GM15510 (cell line): ENCODE data around the gene OLFML2B.

Experiments used
- POLR2A ChIP-seq: IDR thresholded peaks from 3 replicates; pipeline ENCODE4 v1.6.1; 2011; ENCODE audit warnings: borderline replicate concordance; ENCODE audit not compliant: insufficient read length; ENCODE audit errors: extremely low read depth

The OLFML2B gene

DNA sequence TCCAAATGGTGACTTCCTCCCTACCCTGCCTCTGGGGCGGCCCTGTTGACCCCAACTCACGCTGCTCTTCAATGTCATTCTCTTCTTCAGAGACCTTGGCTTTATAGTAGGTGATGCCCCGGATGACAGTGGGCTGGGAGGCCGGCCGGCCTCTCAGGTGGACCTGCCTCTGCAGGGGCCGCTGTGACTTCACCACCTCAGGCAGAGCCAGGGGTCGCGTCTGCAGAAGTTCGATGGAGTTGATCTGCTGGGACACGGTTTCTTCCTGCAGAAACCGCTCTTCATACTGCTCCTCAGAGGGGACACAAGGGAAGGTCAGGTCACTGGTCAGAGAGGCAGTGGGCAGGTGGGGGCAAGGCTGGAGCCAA, 23.6 kb downstream of the OLFML2B start:
- TF ChIP-seq POLR2A, result no peak

DNA sequence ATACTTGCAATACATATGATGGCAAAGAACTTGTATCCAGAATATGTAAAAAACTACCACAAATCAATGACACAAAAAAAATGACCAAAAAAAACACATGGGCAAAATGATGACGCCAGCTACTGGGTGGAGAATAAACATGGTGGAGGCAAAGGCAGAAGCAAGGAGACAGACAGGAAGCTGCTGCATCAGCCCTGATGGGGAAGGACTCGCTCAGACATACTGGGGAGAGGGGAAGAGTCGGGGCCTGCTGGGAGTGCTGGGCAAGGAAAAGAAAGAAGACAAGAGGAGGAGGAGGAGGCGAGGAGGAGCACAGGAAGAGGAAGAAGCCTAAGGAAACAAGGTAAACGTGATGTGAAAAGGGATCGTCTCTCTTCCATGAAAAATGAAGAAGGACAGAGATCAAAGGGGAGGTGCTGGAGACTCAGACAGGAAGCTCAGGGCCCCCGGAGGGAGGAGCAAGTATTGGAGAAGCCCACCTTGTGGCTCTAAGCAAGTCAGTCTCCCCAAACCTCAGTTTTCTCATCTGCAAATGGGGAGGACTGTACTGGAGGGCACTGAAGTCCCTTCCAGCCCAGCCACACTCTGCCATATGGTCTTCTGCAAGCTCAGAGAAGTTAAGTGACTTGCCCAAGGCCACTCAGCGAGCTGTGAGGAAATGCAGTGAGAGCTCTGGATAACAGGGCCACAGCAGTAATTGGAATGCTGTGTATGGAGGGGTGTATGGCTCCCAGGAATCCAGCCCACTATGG, 24.2 kb downstream of the OLFML2B start:
- TF ChIP-seq POLR2A, result no peak

DNA sequence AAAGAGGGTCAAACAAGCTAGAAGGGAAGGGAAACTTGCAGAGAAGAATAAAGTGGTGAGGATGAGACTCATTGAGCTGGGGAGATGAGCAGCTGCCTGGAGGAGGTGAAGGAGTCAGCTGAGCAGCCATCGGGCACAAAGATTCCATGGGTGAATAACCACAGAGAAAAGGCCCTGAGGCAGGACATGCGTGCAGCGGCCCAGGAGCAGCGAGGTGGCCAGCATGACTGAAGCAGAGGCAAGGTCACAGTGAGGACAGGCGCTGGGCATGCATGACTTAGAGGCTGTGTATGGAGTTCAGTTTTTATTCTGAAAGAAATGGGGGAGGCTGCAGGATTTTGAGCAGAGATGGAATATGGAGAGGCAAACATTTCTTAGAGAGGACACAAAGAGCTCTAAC, 24.9 kb downstream of the OLFML2B start:
- no peak for TF ChIP-seq POLR2A

DNA sequence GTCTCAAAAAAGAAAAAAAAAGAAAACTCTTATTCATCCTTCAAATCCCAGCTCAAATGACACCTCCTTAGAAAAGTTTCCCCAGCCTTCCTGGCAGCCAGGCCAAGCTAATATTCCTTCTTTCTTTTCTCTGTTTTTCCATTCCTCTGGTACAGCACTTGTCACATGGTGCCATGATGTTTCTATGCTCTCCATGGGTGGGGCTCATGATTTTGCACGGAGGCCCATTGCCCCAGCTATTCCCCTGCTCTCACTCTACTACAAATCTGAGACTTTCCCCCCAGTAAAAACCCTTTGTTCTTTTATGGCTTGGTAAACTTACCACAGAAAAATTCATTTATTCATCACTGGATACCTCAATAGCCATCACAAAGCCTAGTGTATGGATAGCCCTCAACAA, 26.5 kb downstream of the OLFML2B start:
- TF ChIP-seq POLR2A, result no peak

DNA sequence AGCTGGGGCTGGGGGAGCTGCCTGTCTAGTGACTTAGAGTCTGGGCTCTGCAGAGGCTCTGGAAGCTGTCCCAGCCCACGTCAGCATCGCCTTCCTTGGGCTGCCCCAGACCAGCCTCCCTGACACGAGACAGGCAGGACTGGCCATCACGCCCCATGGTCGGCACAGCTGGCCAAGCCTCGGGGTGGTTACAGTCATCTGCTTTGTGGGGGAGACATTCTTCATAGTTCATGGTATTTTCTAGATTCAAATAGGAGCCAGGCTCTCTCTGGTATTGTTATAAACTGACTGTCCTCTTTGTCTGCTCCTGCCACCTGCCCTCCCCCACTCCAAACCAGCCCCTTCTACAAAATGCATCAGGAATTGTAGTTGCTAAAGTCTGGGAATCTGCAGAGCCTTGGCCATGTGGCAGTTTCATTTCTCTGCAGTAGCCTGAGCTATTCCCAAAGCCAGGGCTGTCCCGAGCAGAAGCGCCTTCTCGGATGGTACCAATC, 29.4 kb downstream of the OLFML2B start:
- no peak for TF ChIP-seq POLR2A

DNA sequence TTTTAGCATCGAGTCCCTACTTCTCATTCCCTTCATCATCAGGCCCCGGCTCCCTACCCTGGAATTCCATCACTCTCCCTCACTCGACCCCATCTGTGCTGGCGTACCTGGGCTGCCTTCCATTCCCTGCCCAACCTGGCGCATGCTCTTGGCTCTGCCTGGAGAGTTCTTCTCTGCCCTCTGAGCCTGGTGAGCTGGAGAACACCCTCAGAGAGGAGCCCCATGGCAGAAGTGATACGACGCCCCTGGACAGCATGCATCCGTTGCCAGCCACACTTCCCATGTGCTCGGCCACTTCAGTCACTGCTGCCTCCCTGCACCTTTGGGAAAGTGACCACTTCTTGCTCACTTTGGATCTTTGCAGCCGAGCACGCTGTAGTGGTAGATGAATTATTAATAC, 30.1 kb downstream of the OLFML2B start:
- TF ChIP-seq POLR2A, result no peak

DNA sequence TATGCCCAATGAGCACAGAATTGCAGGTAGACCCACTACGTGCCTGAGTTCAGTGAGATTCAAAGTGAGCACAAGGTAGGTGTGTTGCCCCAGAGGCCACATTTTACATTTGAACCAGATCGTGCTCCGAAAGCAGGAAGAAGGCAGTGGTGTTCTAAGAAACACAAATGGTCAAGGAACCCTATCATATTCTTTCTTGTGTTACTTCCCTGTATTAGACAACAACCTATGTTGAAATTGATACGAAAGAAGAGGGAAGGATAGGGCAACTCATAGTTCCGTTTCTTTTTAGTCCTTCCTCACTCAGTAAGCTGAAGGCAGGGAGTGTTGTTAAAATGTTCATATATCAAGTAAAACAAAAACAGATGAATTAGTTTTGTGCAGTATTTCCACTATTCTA, 33.9 kb downstream of the OLFML2B start:
- TF ChIP-seq POLR2A, result no peak

DNA sequence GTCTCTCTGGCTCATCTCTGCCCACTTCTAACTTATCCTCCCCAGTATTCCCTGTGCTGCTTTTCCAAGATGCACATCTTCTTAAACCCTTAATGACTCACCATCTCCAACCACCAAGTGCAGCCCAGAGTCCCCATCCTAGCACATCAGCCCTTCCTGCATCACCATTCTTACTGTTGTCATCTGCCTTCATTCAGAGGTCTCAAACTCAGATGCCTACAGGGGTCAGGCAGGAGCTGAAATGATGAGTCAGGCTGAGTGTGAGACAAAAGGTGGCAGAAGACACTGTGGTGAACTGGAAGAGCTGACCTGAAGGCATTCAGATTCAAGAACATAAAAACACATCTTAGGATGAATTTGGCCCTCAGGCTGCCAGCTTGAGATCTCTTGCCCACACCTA, 34.6 kb downstream of the OLFML2B start:
- TF ChIP-seq POLR2A, result no peak

DNA sequence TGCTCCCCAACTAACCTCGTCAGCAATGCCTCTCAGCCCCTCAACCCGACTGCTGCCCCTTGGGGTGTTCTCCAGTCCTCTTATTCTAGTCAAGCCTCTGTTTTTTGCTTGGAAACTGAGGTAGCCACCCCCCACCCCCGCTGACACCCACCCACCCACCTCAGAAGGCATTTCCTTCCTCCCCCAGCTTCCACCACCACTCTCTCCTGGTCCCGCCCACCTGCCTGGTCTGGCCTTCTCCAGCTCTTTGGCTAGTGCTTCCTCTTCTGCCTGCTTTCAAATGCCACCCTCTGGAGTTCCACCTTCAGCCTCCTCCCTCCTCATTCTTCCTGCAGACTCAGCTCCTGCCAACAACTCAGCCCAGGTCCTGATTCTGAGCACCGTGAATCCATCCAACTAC, 35.3 kb downstream of the OLFML2B start:
- no peak for TF ChIP-seq POLR2A

DNA sequence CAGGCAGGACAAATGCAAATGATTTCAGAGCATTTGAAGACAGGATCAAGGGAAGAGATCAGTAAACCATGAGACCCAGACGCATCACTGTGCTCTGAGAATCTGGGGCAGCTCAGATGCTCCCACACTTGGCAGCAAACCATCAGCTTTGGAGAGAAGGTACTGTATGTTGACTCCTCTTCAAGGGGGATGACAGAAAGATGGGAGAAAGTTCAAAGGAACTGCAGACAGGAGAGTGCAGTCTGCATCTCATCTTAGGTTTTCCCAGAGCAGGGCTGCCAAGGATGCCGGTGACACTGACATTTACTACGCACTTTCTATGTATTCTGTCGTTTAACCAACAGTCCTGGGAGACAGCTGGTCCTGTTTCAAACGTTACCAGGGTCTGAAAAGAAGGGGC, 35.8 kb downstream of the OLFML2B start:
- TF ChIP-seq POLR2A, result no peak

DNA sequence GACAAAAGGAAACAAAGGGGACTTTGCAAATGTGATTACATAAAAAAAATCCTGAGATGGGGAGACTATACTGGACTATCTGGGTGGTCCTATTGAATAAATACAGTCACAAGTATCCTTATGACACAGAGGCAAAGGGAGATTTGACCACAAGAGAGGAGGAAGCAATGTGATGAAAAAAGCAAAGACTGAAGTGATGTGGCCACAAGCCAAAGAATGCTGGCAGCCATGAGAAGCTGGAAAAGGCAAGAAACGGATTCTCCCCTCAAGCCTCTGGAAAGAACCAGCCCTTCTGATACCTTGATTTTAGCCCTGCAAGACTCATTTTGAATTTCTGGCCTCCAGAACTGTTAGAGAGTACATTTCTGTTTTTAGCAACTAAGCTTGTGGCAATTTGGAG, 36.4 kb downstream of the OLFML2B start:
- TF ChIP-seq POLR2A, result no peak

DNA sequence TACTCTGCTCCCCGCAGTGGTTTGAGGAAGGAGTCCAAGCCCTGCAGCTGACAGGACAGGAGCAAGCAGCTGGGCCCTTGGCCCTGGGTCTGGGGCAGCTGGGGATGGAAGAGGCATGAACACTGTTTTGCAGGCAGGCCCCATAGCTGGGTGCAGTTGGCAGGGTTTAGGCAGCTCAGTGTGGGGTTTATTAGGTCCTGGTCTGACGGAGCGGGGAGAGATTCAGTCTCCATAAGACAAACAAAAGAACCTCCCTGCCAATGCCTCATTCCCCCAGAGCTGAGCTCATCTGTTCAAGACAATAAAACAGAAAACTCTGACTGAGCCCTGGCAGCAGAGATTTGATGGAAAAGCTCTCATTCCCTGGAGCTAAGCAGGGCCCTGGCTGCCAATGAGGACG, 37.3 kb downstream of the OLFML2B start:
- no peak for TF ChIP-seq POLR2A

DNA sequence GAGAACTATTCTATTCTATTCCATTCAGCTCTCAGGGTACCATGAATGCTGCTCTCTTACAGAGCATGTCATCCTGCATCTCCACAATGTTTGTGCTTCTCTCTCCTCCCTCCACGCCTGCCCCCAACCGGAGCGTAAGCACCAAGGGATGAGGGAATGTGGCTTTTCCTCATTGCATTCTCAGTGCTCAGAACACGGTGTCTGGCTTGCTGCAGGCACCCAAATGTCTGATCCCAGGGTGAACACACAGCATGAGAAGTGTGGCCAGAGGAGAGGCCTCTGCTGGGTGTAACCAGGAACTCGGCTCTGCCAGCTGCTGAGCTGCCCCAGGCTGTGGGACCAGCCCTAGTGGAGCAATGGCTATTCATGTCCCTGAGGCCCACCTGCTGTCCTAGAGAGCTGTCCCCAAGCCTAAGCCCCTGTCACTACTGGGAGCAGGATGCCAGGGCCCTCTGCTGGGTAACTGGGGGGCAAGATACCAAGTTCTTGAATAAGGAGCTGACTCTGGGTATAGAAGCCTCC, 38.3 kb downstream of the OLFML2B start:
- no peak for TF ChIP-seq POLR2A

DNA sequence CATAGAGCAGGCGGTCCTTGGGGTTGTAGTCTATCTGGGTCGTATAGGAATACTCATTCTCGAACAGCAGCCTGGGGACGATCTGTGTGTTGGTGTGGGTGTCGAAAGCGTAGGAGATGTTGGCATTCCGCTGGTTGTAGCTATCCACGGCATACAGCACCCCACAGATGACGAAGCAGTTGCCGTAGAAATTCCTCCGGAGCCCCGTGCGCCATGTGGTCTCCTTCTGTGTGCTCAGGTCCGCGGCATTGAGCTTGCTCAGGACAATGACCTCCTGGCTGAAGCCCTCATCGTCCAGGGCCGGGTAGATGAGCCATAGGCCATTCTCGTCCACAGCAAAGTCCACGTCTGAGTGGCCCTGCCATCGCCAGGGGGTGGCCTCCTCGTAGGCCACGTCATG, 39.9 kb downstream of the OLFML2B start:
- no peak for TF ChIP-seq POLR2A

DNA sequence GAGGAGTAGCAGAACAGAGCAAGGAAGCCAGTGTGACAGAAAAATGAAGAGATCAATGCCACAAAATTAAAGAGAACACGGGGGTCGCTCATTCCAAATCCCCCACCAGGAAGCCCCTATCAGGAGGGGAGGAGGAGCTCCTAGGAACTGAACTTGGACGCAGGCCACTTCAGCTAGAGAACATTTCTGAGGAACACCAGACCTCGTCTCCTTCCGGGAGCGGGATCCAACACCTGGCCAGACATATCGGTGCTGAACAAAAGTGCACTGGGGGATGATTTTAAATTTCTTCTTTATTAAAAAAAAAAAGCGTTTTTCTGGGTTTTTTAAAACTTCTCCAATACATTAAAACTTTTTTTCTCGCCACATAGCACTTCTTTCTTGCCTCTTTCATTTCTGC, 40.8 kb downstream of the OLFML2B start:
- no peak for TF ChIP-seq POLR2A

DNA sequence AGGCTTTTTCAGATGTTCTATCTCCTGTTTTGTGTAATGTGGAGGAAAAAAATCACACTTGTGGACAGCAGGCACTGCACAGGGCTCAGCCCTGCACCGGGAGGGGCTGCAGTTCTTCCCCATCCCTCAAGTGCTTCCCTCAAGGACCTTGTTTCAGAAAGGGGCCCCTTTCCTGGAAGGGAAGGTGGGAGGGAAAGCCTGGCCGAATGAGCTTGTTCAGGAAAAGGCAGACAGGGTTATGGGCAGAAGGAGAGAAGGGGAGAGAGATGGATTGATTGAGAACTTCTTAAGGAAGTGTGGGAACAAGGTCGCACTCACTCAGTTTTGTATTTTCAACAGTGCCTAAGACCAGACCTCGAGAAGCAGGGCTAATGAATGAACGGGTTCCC, 41.2 kb downstream of the OLFML2B start:
- TF ChIP-seq POLR2A, result no peak
